Esophagus muscularis mucosa (tissue), 4 donors: ENCODE results near the gene ANKRD28. TPM values are rescaled to one million over a fixed set of nuclear protein-coding genes. Genes with fewer than 3 reads are reported as not detected.

Experiments
- DNase-seq: peaks from one replicate; pipeline ENCODE4 v3.0.0-alpha.2; 2017; ENCODE audit errors: extremely low spot score
- H3K27ac ChIP-seq, 4 donors: fragments of 200-600 bp; sonication (generic); replicated peaks in 1 of 4; 1 replicate in 3 of 4; 2 replicates in 1 of 4; pipeline ENCODE4 v1.5.1; 2016 to 2019; ENCODE audit warnings: mild to moderate bottlenecking in 1 of 4
- H3K27me3 ChIP-seq, 4 donors: fragments of 200-600 bp; sonication (generic); one replicate each; pipeline versions ENCODE4 v1.5.1 to v1.6.0; 2016 to 2019
- H3K36me3 ChIP-seq, 4 donors: fragments of 200-600 bp; sonication (generic); one replicate each; pipeline ENCODE4 v1.5.1; 2016 to 2019
- H3K4me1 ChIP-seq, 4 donors: fragments of 200-600 bp; sonication (generic); one replicate each; pipeline ENCODE4 v1.5.1; 2016 to 2019
- H3K4me3 ChIP-seq, 4 donors: fragments of 200-600 bp; sonication (generic); 1 replicate in 2 of 4; 2 replicates in 2 of 4; pipeline ENCODE4 v1.5.1; 2016 to 2019; ENCODE audit warnings: mild to moderate bottlenecking in 4 of 4, moderate library complexity in 1 of 4
- H3K9me3 ChIP-seq, 4 donors: fragments of 200-600 bp; sonication (generic); 1 replicate in 3 of 4; 2 replicates in 1 of 4; pipeline ENCODE4 v1.5.1; 2016 to 2019
- CTCF ChIP-seq, 3 experiments: fragments of 200-600 bp in 2 of 3; fragments of 450-650 bp in 1 of 3; sonication (generic) in 2 of 3; IDR thresholded peaks; one replicate each; pipeline ENCODE4 v1.5.1; 2017 to 2019; ENCODE audit warnings: antibody characterized with exemption in 3 of 3, mild to moderate bottlenecking in 2 of 3, moderate library complexity in 1 of 3
- EP300 ChIP-seq: sonication (generic); formaldehyde crosslinking; IDR thresholded peaks from one replicate; pipeline ENCODE4 v1.6.1; 2017; ENCODE audit warnings: antibody characterized with exemption
- POLR2A ChIP-seq: fragments of 450-650 bp; IDR thresholded peaks from one replicate; pipeline ENCODE4 v1.6.1; 2017; ENCODE audit warnings: antibody characterized with exemption, moderate library complexity, mild to moderate bottlenecking, low read depth
- POLR2AphosphoS5 ChIP-seq, 2 donors: sonication (generic); formaldehyde crosslinking; IDR thresholded peaks; one replicate each; pipeline ENCODE4 v1.6.1; 2017; ENCODE audit warnings: antibody characterized with exemption in 2 of 2
- WGBS: methylation state at CpG from one replicate; pipeline ENCODE4 v1.1.5; 2018; 5-methylcytosine and 5-hydroxymethylcytosine counted together
- intact Hi-C: fragments of 100-400 bp; cut with DNase I; formaldehyde crosslinking; loops from one replicate; pipeline ENCODE4 v1.15.1; 2023
- total RNA-seq, 4 donors: library from RNA; depleted of rRNA; stranded (reverse); fragments of >200 nt; gene quantifications; one replicate each; pipeline versions ENCODE4 v1.1.0 to v1.2.1, GENCODE V29; 2016

The ANKRD28 gene
- total RNA-seq, 4 donors from 2014 or later: 21.2 to 34.8 (median 26.9) TPM

GRCh38 chr3:15690230-15690629, 107.5 kb downstream of the ANKRD28 start:
- TF ChIP-seq CTCF (IDR thresholded peaks at IDR 0.05) (no peak), EP300 (no peak), POLR2AphosphoS5 (IDR thresholded peaks at IDR 0.05) (no peak), POLR2A (no peak)
- WGBS: 81% methylated on average over 4 of the region's 4 CpGs
- intact Hi-C loops: no loop called here
- no peak for DNase-seq
- H3K36me3 ChIP-seq: peaks cover 4 to 65% (median 34%) of the 10 kb centered on the region in 4 donors
- no peaks in the 10 kb centered on the region for H3K27me3 ChIP-seq
- no peaks in the 10 kb centered on the region for H3K4me1 ChIP-seq
- H3K27ac ChIP-seq: no peak overlapping the region
- no peaks in the 10 kb centered on the region for H3K9me3 ChIP-seq
- H3K4me3 ChIP-seq: no peak overlapping the region

- TF ChIP-seq CTCF (IDR thresholded peaks at IDR 0.05) (no peak), POLR2AphosphoS5 (IDR thresholded peaks at IDR 0.05) (no peak), EP300 (no peak), POLR2A (no peak)
- 87% methylated on average over 7 of the region's 7 CpGs for WGBS
- H3K27me3 ChIP-seq: no peaks in the 10 kb centered on the region
- peaks cover 12 to 18% (median 13%) of the 10 kb centered on the region in 4 donors for H3K4me1 ChIP-seq
- no peak overlapping the region for H3K4me3 ChIP-seq
- intact Hi-C loops: no loop called here
- H3K36me3 ChIP-seq: peaks cover 4 to 59% (median 37%) of the 10 kb centered on the region in 4 donors
- no peak for DNase-seq
- H3K9me3 ChIP-seq: no peaks in the 10 kb centered on the region
- no peak overlapping the region for H3K27ac ChIP-seq
Observed at GRCh38 chr3:15685927-15686326, 111.9 kb downstream of the ANKRD28 start.

GRCh38 chr3:15683253-15683652, 114.5 kb downstream of the ANKRD28 start:
- TF ChIP-seq EP300 (no peak), POLR2A (no peak), POLR2AphosphoS5 (IDR thresholded peaks at IDR 0.05) (no peak)
- peaks cover 12 to 18% (median 13%) of the 10 kb centered on the region in 4 donors for H3K4me1 ChIP-seq
- H3K36me3 ChIP-seq: peaks cover 4 to 48% (median 33%) of the 10 kb centered on the region in 4 donors
- H3K4me3 ChIP-seq: no peak overlapping the region
- H3K27me3 ChIP-seq: no peaks in the 10 kb centered on the region
- DNase-seq: no peak
- no peak overlapping the region for H3K27ac ChIP-seq
- no peaks in the 10 kb centered on the region for H3K9me3 ChIP-seq
- intact Hi-C loops: no loop called here
- 75% methylated on average over 1 of the region's 1 CpG for WGBS

GRCh38 chr3:15682561-15683185, 115.1 kb downstream of the ANKRD28 start:
- DNase-seq: no peak
- H3K27me3 ChIP-seq: no peaks in the 10 kb centered on the region
- H3K9me3 ChIP-seq: no peaks in the 10 kb centered on the region
- peaks cover 12 to 18% (median 13%) of the 10 kb centered on the region in 4 donors for H3K4me1 ChIP-seq
- no peak for TF ChIP-seq CTCF (IDR thresholded peaks at IDR 0.05)
- TF ChIP-seq POLR2AphosphoS5 (IDR thresholded peaks at IDR 0.05): no peak
- no peak for TF ChIP-seq EP300
- TF ChIP-seq POLR2A: no peak
- WGBS: 31% methylated on average over 3 of the region's 3 CpGs
- no peak overlapping the region for H3K4me3 ChIP-seq
- peaks cover 9 to 48% (median 33%) of the 10 kb centered on the region in 4 donors for H3K36me3 ChIP-seq
- intact Hi-C loops: no loop called here
- H3K27ac ChIP-seq: no peak overlapping the region

GRCh38 chr3:15681668-15682067, 116.1 kb downstream of the ANKRD28 start:
- Histone ChIP-seq H3K4me1 (peaks cover 12 to 18% (median 13%) of the 10 kb centered on the region in 4 donors), H3K9me3 (no peaks in the 10 kb centered on the region), H3K4me3 (no peak overlapping the region), H3K27ac (no peak overlapping the region), H3K36me3 (peaks cover 10 to 51% (median 36%) of the 10 kb centered on the region in 4 donors), H3K27me3 (no peaks in the 10 kb centered on the region)
- whole genome bisulfite sequencing: 69% methylated on average over 2 of the region's 2 CpGs
- intact Hi-C loops: no loop called here
- TF ChIP-seq CTCF (IDR thresholded peaks at IDR 0.05): no peak
- no peak for DNase-seq
